Embryonic facial prominence (tissue), 1 donor: Measurements from ENCODE around the gene PIMREG.
"Not testable (repeated sequence)": the region's sequence is repeated elsewhere in the genome, so short reads cannot be mapped to it uniquely, and the experiment has no call there.

ENCODE experiments used
- DNase-seq: peaks from one replicate; pipeline ENCODE4 v3.0.0-alpha.2; 2016; ENCODE audit errors: extremely low spot score

PIMREG gene

DNA sequence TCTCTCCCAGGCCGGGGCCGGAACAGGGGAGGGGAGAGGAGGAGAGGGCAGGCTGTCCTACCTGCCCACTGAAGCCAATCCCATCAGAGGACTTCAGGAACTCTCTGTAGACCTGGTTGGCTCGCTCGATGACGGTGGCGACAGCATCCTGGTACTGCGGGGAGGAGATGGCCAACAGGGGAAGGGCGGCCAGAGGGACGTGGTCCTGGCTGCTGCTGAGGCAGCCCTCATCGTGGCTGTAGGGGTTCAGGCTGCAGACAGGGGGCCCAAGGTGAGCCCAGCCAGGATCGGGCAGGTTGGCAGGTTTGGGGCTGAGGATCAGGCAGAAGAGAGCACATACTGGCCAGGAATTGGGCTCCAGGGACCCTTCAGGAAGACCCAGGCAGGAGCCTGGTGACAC is 34.2 kb downstream of the PIMREG start:
- DNase-seq, result no peak

DNA sequence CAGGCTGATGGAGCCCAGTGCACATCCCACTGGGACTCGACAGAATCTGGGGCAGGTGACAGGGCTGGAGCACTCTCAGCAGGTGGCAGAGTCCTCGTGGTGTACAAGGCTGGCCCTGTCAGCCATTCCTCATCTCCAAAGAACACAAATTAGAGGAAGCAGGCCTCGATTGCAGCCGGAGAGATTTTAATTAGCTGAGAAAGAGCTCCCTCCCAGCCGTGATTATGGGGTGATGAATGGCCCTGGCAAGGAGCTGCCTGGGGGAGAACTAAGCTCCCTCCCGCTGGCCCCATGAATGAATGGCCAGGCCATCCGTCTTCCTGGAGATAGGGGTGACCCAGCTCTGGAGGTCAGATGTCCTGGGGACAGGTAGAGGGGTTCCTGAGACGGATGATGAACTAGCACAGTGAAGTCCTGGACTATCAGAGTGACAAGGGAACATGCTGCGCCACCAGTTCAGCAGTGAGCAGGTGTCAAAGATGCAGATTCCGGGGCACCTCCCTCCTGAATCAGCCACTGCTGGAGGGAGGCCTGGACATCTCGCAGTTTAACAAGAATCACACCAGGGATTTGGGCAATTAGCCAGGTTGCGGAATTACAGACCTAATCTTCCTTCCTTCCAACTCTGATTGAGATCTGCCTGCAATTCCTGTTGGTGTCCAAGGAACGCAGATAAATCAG is 35.5 kb downstream of the PIMREG start:
- DNase-seq, result no peak

GRCh38 chr17:6480303-6480675 is 36.0 kb downstream of the PIMREG start:
- DNase-seq, result no peak

GRCh38 chr17:6482105-6482455 is 37.8 kb downstream of the PIMREG start:
- no peak for DNase-seq

- not testable (repeated sequence) for DNase-seq
Observed at GRCh38 chr17:6482796-6483195, 38.5 kb downstream of the PIMREG start.

- no peak for DNase-seq
Observed at GRCh38 chr17:6483507-6483906, 39.3 kb downstream of the PIMREG start.

- DNase-seq, result no peak
Observed at GRCh38 chr17:6485646-6486412, 41.6 kb downstream of the PIMREG start.

DNA sequence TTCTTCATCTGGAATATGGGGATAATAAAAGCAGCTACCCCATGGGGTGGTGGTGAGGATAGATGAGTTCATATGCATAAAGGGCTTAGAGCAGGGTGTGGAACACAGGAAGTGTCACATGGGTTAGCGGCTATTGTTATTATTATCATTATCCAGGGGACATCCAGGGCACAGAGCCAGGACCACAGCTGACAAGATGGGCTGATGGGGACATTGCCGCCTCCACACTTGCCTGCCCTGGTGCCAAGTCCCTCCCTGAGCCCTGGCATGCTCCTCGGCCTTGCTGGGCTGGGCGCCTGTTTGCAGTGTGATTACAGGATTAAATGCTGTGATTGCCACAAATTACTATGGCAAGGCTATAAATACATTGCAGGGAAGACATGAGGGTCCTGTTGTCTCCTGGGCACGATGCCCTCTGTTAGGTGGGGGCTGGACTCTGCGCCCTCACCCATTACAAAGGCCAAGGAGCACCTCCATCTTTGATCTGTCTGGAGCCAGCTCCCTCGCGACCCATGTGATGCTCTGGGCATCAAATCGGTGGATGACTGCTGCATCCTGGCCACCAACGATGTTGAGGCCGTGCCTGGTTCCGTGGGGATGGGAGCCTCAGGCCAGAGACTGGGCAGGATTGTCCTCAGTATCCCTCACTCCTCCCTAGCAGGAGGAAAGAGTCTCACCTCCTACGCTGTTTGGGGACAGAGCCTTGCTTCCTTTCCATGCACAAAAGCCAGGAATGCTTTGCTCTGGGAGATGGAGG is 43.2 kb downstream of the PIMREG start:
- no peak for DNase-seq

DNA sequence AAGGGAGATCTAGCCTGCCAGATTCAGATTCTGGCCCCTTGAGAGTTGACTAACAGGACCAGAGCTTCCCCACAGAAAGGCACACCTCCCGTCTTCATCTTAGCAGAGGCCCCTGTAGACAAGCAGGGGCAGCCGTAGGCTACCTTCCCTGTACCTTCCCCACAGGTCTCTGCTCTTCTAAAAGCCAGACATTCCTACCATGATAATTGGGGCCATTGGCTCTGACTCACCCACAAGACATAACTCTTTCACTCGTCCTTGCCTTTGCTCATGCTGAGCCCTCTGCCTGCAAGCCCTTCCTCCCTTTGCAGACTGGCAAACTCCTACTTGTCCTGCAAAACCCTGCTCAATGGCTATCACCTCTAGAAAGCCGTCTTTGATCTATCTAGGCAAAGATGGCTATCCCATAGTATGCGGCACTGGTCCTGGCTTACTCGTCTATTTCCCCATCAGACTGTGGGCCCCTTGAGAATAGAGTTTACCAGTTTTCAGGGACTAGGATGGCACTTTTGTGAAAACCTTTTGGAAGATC is 43.8 kb downstream of the PIMREG start:
- no peak for DNase-seq

- DNase-seq, result no peak
Observed at GRCh38 chr17:6489016-6489550, 44.8 kb downstream of the PIMREG start.

GRCh38 chr17:6491071-6491700 is 46.9 kb downstream of the PIMREG start:
- DNase-seq, result no peak

DNA sequence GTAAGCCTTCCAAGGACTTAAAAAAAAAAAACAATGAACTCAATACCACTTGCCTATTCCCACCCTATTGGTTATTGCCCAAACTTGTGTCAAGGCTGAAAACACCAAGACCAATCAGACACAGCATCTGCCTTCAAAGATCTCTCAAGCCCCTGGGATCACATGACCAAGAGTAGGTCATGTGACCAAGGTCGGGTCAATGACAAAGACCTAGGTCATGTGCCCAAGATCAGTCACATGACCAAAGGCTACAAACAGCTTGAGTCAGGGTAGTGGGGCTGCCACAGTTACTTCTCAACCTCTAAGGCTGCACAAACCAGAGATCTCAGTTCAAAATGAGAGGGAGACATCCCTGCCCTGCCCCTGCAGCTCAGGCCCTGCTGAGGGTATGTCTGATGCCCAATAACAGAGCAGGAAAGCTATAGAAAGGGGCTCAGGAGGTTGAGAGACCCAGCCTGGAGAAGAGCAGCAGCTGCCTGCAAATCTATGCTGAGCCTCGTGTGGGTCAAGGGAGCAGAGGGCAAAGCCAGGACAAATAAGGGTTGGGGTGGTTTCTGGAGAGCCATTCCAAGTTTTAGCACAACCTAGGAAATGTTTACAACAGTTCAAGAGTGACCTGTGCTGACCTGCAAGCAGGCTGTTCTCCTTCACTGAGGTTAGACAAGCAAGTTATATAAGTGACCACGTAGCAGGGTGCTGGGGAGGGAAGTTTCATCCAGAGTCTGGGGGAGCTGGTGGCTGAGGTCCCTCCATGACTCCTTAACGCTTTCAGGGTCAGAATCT is 48.8 kb downstream of the PIMREG start:
- DNase-seq, result no peak

GRCh38 chr17:6494239-6494941 is 50.1 kb downstream of the PIMREG start:
- DNase-seq, result no peak

DNA sequence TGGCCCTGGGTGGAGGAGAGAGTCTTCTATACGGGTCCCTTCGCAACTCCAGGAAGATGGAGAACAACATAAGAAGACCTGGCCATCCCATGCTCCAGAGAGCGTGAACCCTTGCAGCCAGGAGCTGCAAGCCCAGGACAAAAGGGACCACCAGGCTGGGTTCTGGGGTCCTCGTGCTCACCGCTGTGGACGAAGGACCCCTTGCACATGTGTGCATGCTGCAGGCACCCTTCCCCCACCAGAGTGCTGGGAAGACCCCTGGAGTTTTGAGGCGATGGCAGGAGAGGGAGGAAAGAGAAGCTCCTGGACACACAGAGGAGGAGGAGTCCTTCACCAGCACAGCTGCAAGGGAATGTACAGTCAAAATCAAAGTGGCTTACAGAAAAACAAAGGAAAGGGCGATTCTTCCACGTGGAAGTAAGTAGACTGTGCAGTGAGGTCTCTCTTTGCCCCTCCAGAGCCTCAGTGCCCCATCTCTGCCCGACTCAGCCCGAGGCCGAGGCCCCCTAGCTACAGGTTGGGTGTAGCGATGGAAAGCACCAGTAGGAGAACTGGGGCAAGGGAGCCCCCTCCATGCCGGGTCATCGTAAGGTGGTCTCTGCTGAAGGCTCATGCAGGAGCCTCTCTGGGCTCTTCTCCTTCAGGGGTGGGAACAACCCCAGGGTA is 51.3 kb downstream of the PIMREG start:
- DNase-seq, result no peak

- no peak for DNase-seq
Observed at GRCh38 chr17:6496116-6496481, 51.8 kb downstream of the PIMREG start.

GRCh38 chr17:6496640-6497441 is 52.6 kb downstream of the PIMREG start:
- no peak for DNase-seq

- no peak for DNase-seq
Observed at GRCh38 chr17:6497496-6498221, 53.4 kb downstream of the PIMREG start.

GRCh38 chr17:6498356-6498755 is 54.1 kb downstream of the PIMREG start:
- DNase-seq, result no peak
